Caco-2 (cell line): ENCODE data around the gene IRAK3. TPM values are rescaled to one million over a fixed set of nuclear protein-coding genes. Genes with fewer than 3 reads are reported as not detected.

ENCODE experiments used
- BruUV-seq: library from RNA; stranded (reverse); fragments of 400-500 nt; replicated peaks from 2 replicates; lab custom pipeline; 2021; lab: Mats Ljungman, UMichigan
- CTCF ChIA-PET: fragments of 300-600 bp; sonication (Branson Sonifier 250); formaldehyde crosslinking; loops from one replicate; lab custom pipeline; 2022; ENCODE audit warnings: antibody characterized with exemption; lab: Charles Lee
- POLR2A ChIA-PET: fragments of 300-600 bp; sonication (Branson Sonifier 250); formaldehyde crosslinking; loops from one replicate; lab custom pipeline; 2022; ENCODE audit warnings: antibody characterized with exemption; lab: Charles Lee
- DNase-seq, 2 experiments: peaks; one replicate each; pipeline versions ENCODE4 v3.0.0 to v3.0.0-alpha.2; 2020 to 2022
- H3K27me3 ChIP-seq: replicated peaks from 2 replicates; pipeline ENCODE4 v1.6.0; 2011; ENCODE audit warnings: low read length; ENCODE audit not compliant: control insufficient read depth, insufficient read depth
- H3K36me3 ChIP-seq: 2 replicates; pipeline ENCODE4 v1.5.1; 2011; ENCODE audit warnings: low read length; ENCODE audit not compliant: control insufficient read depth, insufficient read depth
- H3K4me1 ChIP-seq: fragments of 250-450 bp; sonication (Bioruptor Pico); 2 replicates; pipeline ENCODE4 v1.5.1; 2020; ENCODE audit warnings: mild to moderate bottlenecking
- H3K4me3 ChIP-seq: 2 replicates; pipeline ENCODE4 v1.5.1; 2011; ENCODE audit warnings: low read depth, mild to moderate bottlenecking, control low read depth, low read length
- H3K9me3 ChIP-seq: fragments of 250-450 bp; sonication (Bioruptor Pico); 2 replicates; pipeline ENCODE4 v1.5.1; 2020; ENCODE audit warnings: mild to moderate bottlenecking, moderate library complexity
- H3K27ac Mint-ChIP-seq: one replicate; pipeline ENCODE4 v1.8.0; 2022; ENCODE audit warnings: mixed read lengths; ENCODE audit not compliant: unreplicated experiment
- H3K27me3 Mint-ChIP-seq: one replicate; pipeline ENCODE4 v1.8.0; 2022; ENCODE audit warnings: mixed read lengths; ENCODE audit not compliant: insufficient read depth, unreplicated experiment
- H3K36me3 Mint-ChIP-seq: one replicate; pipeline ENCODE4 v1.8.0; 2022; ENCODE audit warnings: mild to moderate bottlenecking, mixed read lengths; ENCODE audit not compliant: insufficient read depth, unreplicated experiment
- H3K4me1 Mint-ChIP-seq: one replicate; pipeline ENCODE4 v1.8.0; 2022; ENCODE audit warnings: low read depth, mixed read lengths; ENCODE audit not compliant: unreplicated experiment
- H3K4me3 Mint-ChIP-seq: one replicate; pipeline ENCODE4 v1.8.0; 2022; ENCODE audit warnings: mild to moderate bottlenecking, moderate library complexity, mixed read lengths; ENCODE audit not compliant: unreplicated experiment
- H3K9me3 Mint-ChIP-seq: one replicate; pipeline ENCODE4 v1.8.0; 2022; ENCODE audit warnings: mixed read lengths; ENCODE audit not compliant: unreplicated experiment
- CTCF ChIP-seq, 2 experiments: fragments of 200-600 bp in 1 of 2; IDR thresholded peaks; 1 replicate in 1 of 2; 2 replicates in 1 of 2; pipeline versions ENCODE4 v1.5.1 to v1.8.0; 2011 to 2022; ENCODE audit warnings: antibody characterized with exemption in 1 of 2, control low read depth in 1 of 2, inconsistent platforms in 1 of 2, low read depth in 1 of 2, low read length in 1 of 2, mild to moderate bottlenecking in 1 of 2, moderate library complexity in 1 of 2; ENCODE audit not compliant: insufficient read depth in 1 of 2, severe bottlenecking in 1 of 2, unreplicated experiment in 1 of 2
- intact Hi-C: fragments of 100-400 bp; cut with micrococcal nuclease; formaldehyde crosslinking; loops from one replicate; pipeline ENCODE4 v1.10.0; 2022; ENCODE audit not compliant: unreplicated experiment
- total RNA-seq: library from RNA; stranded (reverse); gene quantifications from 2 replicates; pipeline ENCODE4 v1.2.3, GENCODE V29; 2022

The IRAK3 gene
- total RNA-seq, 1 experiment from 2014 or later: not detected

GRCh38 chr12:66194122-66194521 lies 5.1 kb downstream of the IRAK3 start:
- H3K27me3 Mint-ChIP-seq: peaks cover 7% of the 10 kb centered on the region
- Histone ChIP-seq H3K4me3 (no peak overlapping the region), H3K36me3 (no peaks in the 10 kb centered on the region), H3K9me3 (no peaks in the 10 kb centered on the region), H3K27me3 (no peaks in the 10 kb centered on the region), H3K4me1 (no peaks in the 10 kb centered on the region)
- no peaks in the 10 kb centered on the region for H3K9me3 Mint-ChIP-seq
- no peak for TF ChIP-seq CTCF (IDR thresholded peaks at IDR 0.05; ENCODE audit: insufficient read depth in 1 of 2, low read depth in 1 of 2, low read length in 1 of 2, severe bottlenecking in 1 of 2, unreplicated experiment in 1 of 2)
- H3K4me3 Mint-ChIP-seq: no peak overlapping the region
- no peak for DNase-seq
- no TSS peak for BruUV-seq
- no peaks in the 10 kb centered on the region for H3K4me1 Mint-ChIP-seq
- no peaks in the 10 kb centered on the region for H3K36me3 Mint-ChIP-seq
- ChIA-PET CTCF (no interaction called here), POLR2A (no interaction called here)
- intact Hi-C loops: no loop called here
- H3K27ac Mint-ChIP-seq: no peak overlapping the region

GRCh38 chr12:66195242-66195641 lies 6.2 kb downstream of the IRAK3 start:
- no peaks in the 10 kb centered on the region for H3K27me3 ChIP-seq
- Mint-ChIP-seq H3K27ac (no peak overlapping the region), H3K4me3 (no peak overlapping the region), H3K36me3 (no peaks in the 10 kb centered on the region), H3K9me3 (no peaks in the 10 kb centered on the region), H3K27me3 (peaks cover 7% of the 10 kb centered on the region), H3K4me1 (no peaks in the 10 kb centered on the region)
- H3K4me3 ChIP-seq: no peak overlapping the region
- H3K9me3 ChIP-seq: no peaks in the 10 kb centered on the region
- ChIA-PET POLR2A (no interaction called here), CTCF (no interaction called here)
- DNase-seq: no peak
- intact Hi-C loops: no loop called here
- H3K36me3 ChIP-seq: no peaks in the 10 kb centered on the region
- no peaks in the 10 kb centered on the region for H3K4me1 ChIP-seq
- no TSS peak for BruUV-seq
- no peak for TF ChIP-seq CTCF (IDR thresholded peaks at IDR 0.05; ENCODE audit: insufficient read depth in 1 of 2, low read depth in 1 of 2, low read length in 1 of 2, severe bottlenecking in 1 of 2, unreplicated experiment in 1 of 2)

GRCh38 chr12:66196806-66197205 lies 7.8 kb downstream of the IRAK3 start:
- intact Hi-C loops: no loop called here
- CTCF ChIA-PET: no interaction called here
- Mint-ChIP-seq H3K36me3 (no peaks in the 10 kb centered on the region), H3K9me3 (no peaks in the 10 kb centered on the region), H3K27ac (no peak overlapping the region), H3K4me1 (no peaks in the 10 kb centered on the region), H3K4me3 (no peak overlapping the region), H3K27me3 (peaks cover 5% of the 10 kb centered on the region)
- no peak for DNase-seq
- TF ChIP-seq CTCF (IDR thresholded peaks at IDR 0.05; ENCODE audit: insufficient read depth in 1 of 2, low read depth in 1 of 2, low read length in 1 of 2, severe bottlenecking in 1 of 2, unreplicated experiment in 1 of 2): no peak
- POLR2A ChIA-PET: no interaction called here
- Histone ChIP-seq H3K27me3 (no peaks in the 10 kb centered on the region), H3K9me3 (no peaks in the 10 kb centered on the region), H3K36me3 (no peaks in the 10 kb centered on the region), H3K4me3 (no peak overlapping the region), H3K4me1 (no peaks in the 10 kb centered on the region)
- BruUV-seq: no TSS peak
